Measurements from ENCODE around the gene MLEC.
"Not testable (repeated sequence)": the region's sequence is repeated elsewhere in the genome, so short reads cannot be mapped to it uniquely, and the experiment has no call there.

Gene MLEC

GRCh38 chr12:120666571-120667390, 20.2 kb upstream of the MLEC start:
- TF ChIP-seq CTCF (IDR thresholded peaks at IDR 0.05) = no peak
- no peak for TF ChIP-seq ZFX (IDR thresholded peaks at IDR 0.05; ENCODE audit: borderline replicate concordance)
- no peak overlapping the region for H3K27ac ChIP-seq

GRCh38 chr12:120668091-120668867, 18.7 kb upstream of the MLEC start:
- TF ChIP-seq CTCF (IDR thresholded peaks at IDR 0.05) (no peak), ZFX (IDR thresholded peaks at IDR 0.05; ENCODE audit: borderline replicate concordance) (no peak)
- H3K27ac ChIP-seq = no peak overlapping the region

- H3K27ac ChIP-seq = no peak overlapping the region
- no peak for TF ChIP-seq ZFX (IDR thresholded peaks at IDR 0.05; ENCODE audit: borderline replicate concordance)
- no peak for TF ChIP-seq CTCF (IDR thresholded peaks at IDR 0.05)
These were observed 17.8 kb upstream of the MLEC start for GRCh38 chr12:120668868-120669840.

- H3K27ac ChIP-seq = not testable (repeated sequence)
These were observed 16.7 kb upstream of the MLEC start for GRCh38 chr12:120670237-120670636.

- no peak for TF ChIP-seq ZFX (IDR thresholded peaks at IDR 0.05; ENCODE audit: borderline replicate concordance)
- TF ChIP-seq CTCF (IDR thresholded peaks at IDR 0.05) = no peak
- no peak overlapping the region for H3K27ac ChIP-seq
These were observed 16.3 kb upstream of the MLEC start for GRCh38 chr12:120670667-120671066.

GRCh38 chr12:120674097-120674636, 12.8 kb upstream of the MLEC start:
- H3K27ac ChIP-seq = no peak overlapping the region
- TF ChIP-seq ZFX (IDR thresholded peaks at IDR 0.05; ENCODE audit: borderline replicate concordance) = no peak
- no peak for TF ChIP-seq CTCF (IDR thresholded peaks at IDR 0.05)

Data from 22Rv1 (cell line).